Osteocyte (in vitro differentiated cells): Measurements from ENCODE around the gene DNAJC3. TPM values are rescaled to one million over a fixed set of nuclear protein-coding genes. Genes with fewer than 3 reads are reported as not detected.

Source experiments
- DNase-seq: peaks from one replicate; pipeline ENCODE4 v3.0.0; 2021; ENCODE audit warnings: mixed read lengths; ENCODE audit not compliant: unreplicated experiment; ENCODE audit errors: extremely low spot score
- H3K27ac Mint-ChIP-seq: one replicate; pipeline ENCODE4 v1.8.0; 2021; ENCODE audit warnings: mild to moderate bottlenecking, mixed read lengths; ENCODE audit not compliant: unreplicated experiment
- H3K27me3 Mint-ChIP-seq: one replicate; pipeline ENCODE4 v1.8.0; 2021; ENCODE audit warnings: mixed read lengths; ENCODE audit not compliant: unreplicated experiment
- H3K36me3 Mint-ChIP-seq: one replicate; pipeline ENCODE4 v1.8.0; 2021; ENCODE audit warnings: mixed read lengths; ENCODE audit not compliant: unreplicated experiment
- H3K4me1 Mint-ChIP-seq: one replicate; pipeline ENCODE4 v1.8.0; 2021; ENCODE audit warnings: mixed read lengths; ENCODE audit not compliant: unreplicated experiment
- H3K4me3 Mint-ChIP-seq: one replicate; pipeline ENCODE4 v1.8.0; 2021; ENCODE audit warnings: mild to moderate bottlenecking, moderate library complexity, mixed read lengths; ENCODE audit not compliant: unreplicated experiment
- H3K9me3 Mint-ChIP-seq: one replicate; pipeline ENCODE4 v1.8.0; 2021; ENCODE audit warnings: mixed read lengths; ENCODE audit not compliant: unreplicated experiment
- total RNA-seq: library from RNA; stranded (reverse); gene quantifications from 2 replicates; pipeline ENCODE4 v1.2.1, GENCODE V29; 2021
- TF ChIP-seq, protein P1 (sequence below): fragments of 200-600 bp; sonication (generic); IDR thresholded peaks from 2 replicates; pipeline ENCODE4 v1.5.0; 2021; ENCODE audit warnings: antibody characterized with exemption, mild to moderate bottlenecking, moderate library complexity

The DNAJC3 gene
- total RNA-seq, 1 donor from 2014 or later: 45.9 TPM

DNA sequence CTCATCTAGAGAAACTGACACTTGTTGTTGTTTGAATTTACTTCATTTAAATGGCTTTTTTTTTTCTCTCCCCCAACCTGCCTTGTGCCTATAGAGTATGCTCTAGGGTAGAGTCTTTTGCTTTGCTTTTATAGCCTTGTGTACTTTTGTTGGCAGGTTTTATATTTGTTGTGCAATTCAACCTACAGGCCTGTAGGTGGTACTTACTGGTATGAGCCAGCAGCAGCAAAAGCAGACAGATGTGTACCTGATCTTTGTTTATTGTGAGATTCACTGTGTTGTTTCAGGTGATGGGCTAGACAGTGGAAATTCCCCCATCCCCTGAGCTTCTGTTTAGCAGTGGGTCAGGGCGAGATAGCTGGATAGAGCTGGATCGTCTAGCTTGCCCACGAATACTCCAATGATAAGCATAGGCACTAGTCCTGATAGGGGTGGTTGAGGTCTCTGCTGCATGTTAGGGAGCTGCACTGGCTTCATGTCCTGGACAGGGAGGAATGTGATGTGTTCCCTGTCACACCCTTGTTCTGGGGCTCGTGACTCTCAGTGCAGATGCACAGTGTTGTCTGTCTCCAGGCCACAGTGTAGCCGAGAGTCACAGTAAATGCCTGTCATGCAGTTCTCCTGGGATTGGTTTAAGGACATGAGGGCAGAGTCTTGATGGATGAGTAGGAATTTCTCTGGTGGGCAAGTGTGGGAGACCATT, 21.3 kb downstream of the DNAJC3 start:
- peaks cover 6% of the 10 kb centered on the region for H3K36me3 Mint-ChIP-seq
- H3K27ac Mint-ChIP-seq: no peak overlapping the region
- H3K4me1 Mint-ChIP-seq: no peaks in the 10 kb centered on the region
- TF ChIP-seq, protein P1, sequence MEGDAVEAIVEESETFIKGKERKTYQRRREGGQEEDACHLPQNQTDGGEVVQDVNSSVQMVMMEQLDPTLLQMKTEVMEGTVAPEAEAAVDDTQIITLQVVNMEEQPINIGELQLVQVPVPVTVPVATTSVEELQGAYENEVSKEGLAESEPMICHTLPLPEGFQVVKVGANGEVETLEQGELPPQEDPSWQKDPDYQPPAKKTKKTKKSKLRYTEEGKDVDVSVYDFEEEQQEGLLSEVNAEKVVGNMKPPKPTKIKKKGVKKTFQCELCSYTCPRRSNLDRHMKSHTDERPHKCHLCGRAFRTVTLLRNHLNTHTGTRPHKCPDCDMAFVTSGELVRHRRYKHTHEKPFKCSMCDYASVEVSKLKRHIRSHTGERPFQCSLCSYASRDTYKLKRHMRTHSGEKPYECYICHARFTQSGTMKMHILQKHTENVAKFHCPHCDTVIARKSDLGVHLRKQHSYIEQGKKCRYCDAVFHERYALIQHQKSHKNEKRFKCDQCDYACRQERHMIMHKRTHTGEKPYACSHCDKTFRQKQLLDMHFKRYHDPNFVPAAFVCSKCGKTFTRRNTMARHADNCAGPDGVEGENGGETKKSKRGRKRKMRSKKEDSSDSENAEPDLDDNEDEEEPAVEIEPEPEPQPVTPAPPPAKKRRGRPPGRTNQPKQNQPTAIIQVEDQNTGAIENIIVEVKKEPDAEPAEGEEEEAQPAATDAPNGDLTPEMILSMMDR: no peak
- peaks cover 6% of the 10 kb centered on the region for H3K9me3 Mint-ChIP-seq
- no peak overlapping the region for H3K4me3 Mint-ChIP-seq
- no peak for DNase-seq
- H3K27me3 Mint-ChIP-seq: no peaks in the 10 kb centered on the region

DNA sequence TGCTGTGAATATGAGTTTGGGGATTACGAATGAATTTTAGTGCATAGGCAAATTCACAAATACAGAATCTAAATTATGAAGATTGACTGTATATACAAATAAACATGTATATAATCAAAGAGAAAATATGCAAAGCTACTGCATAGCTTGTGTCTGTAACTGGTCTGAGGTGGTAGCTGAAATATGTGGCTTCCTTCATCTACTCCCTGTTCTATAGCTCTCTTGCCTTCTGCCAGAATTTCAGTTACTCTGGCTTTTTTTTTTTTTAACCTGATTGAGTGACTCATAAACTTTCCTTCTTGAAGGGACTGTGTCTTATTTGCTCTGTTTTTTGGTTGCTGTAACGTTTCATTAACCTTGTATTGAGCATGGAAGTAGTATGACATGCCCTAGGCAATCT, 26.6 kb downstream of the DNAJC3 start:
- Mint-ChIP-seq H3K4me3 (no peak overlapping the region), H3K27me3 (no peaks in the 10 kb centered on the region), H3K27ac (no peak overlapping the region), H3K9me3 (no peaks in the 10 kb centered on the region), H3K4me1 (peaks cover 3% of the 10 kb centered on the region), H3K36me3 (no peaks in the 10 kb centered on the region)
- TF ChIP-seq, protein P1: no peak
- no peak for DNase-seq

DNA sequence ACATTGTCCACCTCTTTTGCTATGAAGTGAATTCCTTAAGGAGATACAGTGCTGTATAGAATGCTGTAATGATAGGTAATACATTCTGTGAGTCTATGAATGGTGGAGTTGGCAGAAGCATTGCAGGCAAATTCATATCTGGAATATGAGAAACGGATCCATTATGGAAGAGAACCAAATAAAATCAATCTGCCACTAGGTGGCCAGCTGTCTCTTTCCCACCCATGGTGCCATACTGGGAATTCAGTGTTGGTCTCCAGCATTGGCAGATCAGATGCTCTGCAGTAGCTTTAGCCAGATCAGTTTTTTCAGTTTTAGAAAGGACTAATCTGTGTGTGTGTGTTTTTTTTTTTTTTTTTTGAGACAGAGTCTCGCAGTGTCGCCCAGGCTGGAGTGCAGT, 27.6 kb downstream of the DNAJC3 start:
- TF ChIP-seq, protein P1: peak; percentile 29
- Mint-ChIP-seq H3K4me3 (no peak overlapping the region), H3K36me3 (no peaks in the 10 kb centered on the region), H3K4me1 (peaks cover 4% of the 10 kb centered on the region), H3K27me3 (no peaks in the 10 kb centered on the region), H3K9me3 (no peaks in the 10 kb centered on the region), H3K27ac (no peak overlapping the region)
- no peak for DNase-seq

- Mint-ChIP-seq H3K9me3 (no peaks in the 10 kb centered on the region), H3K4me1 (peaks cover 6% of the 10 kb centered on the region), H3K27ac (no peak overlapping the region), H3K4me3 (no peak overlapping the region), H3K36me3 (peaks cover 13% of the 10 kb centered on the region), H3K27me3 (no peaks in the 10 kb centered on the region)
- no peak for DNase-seq
- TF ChIP-seq, protein P1: no peak
Observed at GRCh38 chr13:95706356-95706755, 29.4 kb downstream of the DNAJC3 start.

DNA sequence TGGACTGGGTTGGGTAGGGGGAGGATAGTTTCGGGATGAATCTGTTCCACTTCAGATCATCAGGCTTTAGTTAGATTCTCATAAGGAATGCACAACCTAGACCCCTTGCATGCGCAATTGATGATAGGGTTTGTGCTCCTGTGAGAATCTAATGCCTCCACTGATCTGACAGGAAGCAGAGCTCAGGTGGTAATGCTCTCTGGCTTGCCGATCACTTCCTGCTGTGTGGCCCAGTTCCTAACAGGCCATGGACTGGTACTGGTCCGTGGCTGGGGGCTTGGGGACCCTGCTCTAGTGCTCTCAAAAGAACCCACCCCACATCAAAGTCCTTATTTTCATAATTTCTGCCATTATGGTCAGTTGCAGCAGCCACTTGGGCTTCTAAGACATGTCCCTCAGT, 30.1 kb downstream of the DNAJC3 start:
- Mint-ChIP-seq H3K27me3 (no peaks in the 10 kb centered on the region), H3K4me3 (no peak overlapping the region), H3K4me1 (peaks cover 6% of the 10 kb centered on the region), H3K27ac (no peak overlapping the region), H3K36me3 (peaks cover 19% of the 10 kb centered on the region), H3K9me3 (no peaks in the 10 kb centered on the region)
- DNase-seq: no peak
- TF ChIP-seq, protein P1: no peak
